Measurements from ENCODE around the gene LBHD1.

- TF ChIP-seq EZH2 (IDR thresholded peaks at IDR 0.05) (no peak), POLR2AphosphoS5 (IDR thresholded peaks at IDR 0.05; ENCODE audit: borderline replicate concordance, low read depth, low read length) (no peak), FOXP2 (optimal IDR thresholded peaks at IDR 0.05; ENCODE audit: control extremely low read depth, extremely low read length, insufficient read depth) (no peak)
These were observed 36.7 kb upstream of the LBHD1 start for GRCh38 chr11:62708793-62709192.
